Progenitor cell of endocrine pancreas (in vitro differentiated cells): ENCODE results near the gene ROR1. TPM values are rescaled to one million over a fixed set of nuclear protein-coding genes. Genes with fewer than 3 reads are reported as not detected.

Experiments used
- DNase-seq: peaks from one replicate; pipeline ENCODE4 v3.0.0; 2021; ENCODE audit warnings: low spot score; ENCODE audit not compliant: unreplicated experiment
- H3K27ac Mint-ChIP-seq: 2 replicates; pipeline ENCODE4 v1.8.0; 2021; ENCODE audit warnings: mild to moderate bottlenecking, moderate library complexity, mixed read lengths
- H3K27me3 Mint-ChIP-seq: 2 replicates; pipeline ENCODE4 v1.8.0; 2021; ENCODE audit warnings: mixed read lengths
- H3K36me3 Mint-ChIP-seq: 2 replicates; pipeline ENCODE4 v1.8.0; 2022; ENCODE audit warnings: mixed read lengths; ENCODE audit not compliant: insufficient read depth
- H3K4me1 Mint-ChIP-seq: 2 replicates; pipeline ENCODE4 v1.8.0; 2021; ENCODE audit warnings: low read depth, mixed read lengths
- H3K4me3 Mint-ChIP-seq: 2 replicates; pipeline ENCODE4 v1.8.0; 2021; ENCODE audit warnings: low read depth, mild to moderate bottlenecking, moderate library complexity, mixed read lengths
- H3K9me3 Mint-ChIP-seq: 2 replicates; pipeline ENCODE4 v1.8.0; 2021; ENCODE audit warnings: low read depth, mixed read lengths
- CTCF ChIP-seq: fragments of 200-600 bp; sonication (generic); IDR thresholded peaks from one replicate; pipeline ENCODE4 v1.5.0; 2021; ENCODE audit warnings: antibody characterized with exemption, mild to moderate bottlenecking; ENCODE audit not compliant: unreplicated experiment
- total RNA-seq: library from RNA; stranded (reverse); gene quantifications from 2 replicates; pipeline ENCODE4 v1.2.1, GENCODE V29; 2021

ROR1 gene
- total RNA-seq, 1 donor from 2014 or later: 63.8 TPM

- Mint-ChIP-seq H3K36me3 (no peaks in the 10 kb centered on the region), H3K9me3 (no peaks in the 10 kb centered on the region), H3K27me3 (no peaks in the 10 kb centered on the region), H3K4me3 (peak overlapping the region; percentile 2), H3K4me1 (peaks cover 69% of the 10 kb centered on the region), H3K27ac (peak overlapping the region; percentile 94)
- no peak for TF ChIP-seq CTCF
- no peak for DNase-seq
These were observed 132.4 kb downstream of the ROR1 start for GRCh38 chr1:63906047-63906704.

GRCh38 chr1:63907051-63907450, 133.2 kb downstream of the ROR1 start:
- peak overlapping the region; percentile 94 for H3K27ac Mint-ChIP-seq
- DNase-seq: no peak
- H3K9me3 Mint-ChIP-seq: no peaks in the 10 kb centered on the region
- no peaks in the 10 kb centered on the region for H3K36me3 Mint-ChIP-seq
- peaks cover 69% of the 10 kb centered on the region for H3K4me1 Mint-ChIP-seq
- no peak overlapping the region for H3K4me3 Mint-ChIP-seq
- TF ChIP-seq CTCF: no peak
- H3K27me3 Mint-ChIP-seq: no peaks in the 10 kb centered on the region

GRCh38 chr1:63908016-63908415, 134.2 kb downstream of the ROR1 start:
- no peak overlapping the region for H3K27ac Mint-ChIP-seq
- peaks cover 75% of the 10 kb centered on the region for H3K4me1 Mint-ChIP-seq
- H3K36me3 Mint-ChIP-seq: no peaks in the 10 kb centered on the region
- no peaks in the 10 kb centered on the region for H3K27me3 Mint-ChIP-seq
- no peak overlapping the region for H3K4me3 Mint-ChIP-seq
- no peak for TF ChIP-seq CTCF
- DNase-seq: no peak
- H3K9me3 Mint-ChIP-seq: no peaks in the 10 kb centered on the region

- H3K9me3 Mint-ChIP-seq: no peaks in the 10 kb centered on the region
- H3K4me3 Mint-ChIP-seq: no peak overlapping the region
- H3K4me1 Mint-ChIP-seq: peaks cover 80% of the 10 kb centered on the region
- no peaks in the 10 kb centered on the region for H3K27me3 Mint-ChIP-seq
- no peak for DNase-seq
- TF ChIP-seq CTCF: no peak
- no peaks in the 10 kb centered on the region for H3K36me3 Mint-ChIP-seq
- H3K27ac Mint-ChIP-seq: no peak overlapping the region
These were observed 135.7 kb downstream of the ROR1 start for GRCh38 chr1:63909526-63909925.

- no peak for TF ChIP-seq CTCF
- peaks cover 77% of the 10 kb centered on the region for H3K4me1 Mint-ChIP-seq
- H3K36me3 Mint-ChIP-seq: no peaks in the 10 kb centered on the region
- no peak for DNase-seq
- H3K27ac Mint-ChIP-seq: no peak overlapping the region
- no peaks in the 10 kb centered on the region for H3K9me3 Mint-ChIP-seq
- H3K4me3 Mint-ChIP-seq: no peak overlapping the region
- no peaks in the 10 kb centered on the region for H3K27me3 Mint-ChIP-seq
These were observed 137.2 kb downstream of the ROR1 start for GRCh38 chr1:63911049-63911448.
